ENCODE data around the gene SLC5A6. TPM values are rescaled to one million over a fixed set of nuclear protein-coding genes. Genes with fewer than 3 reads are reported as not detected.

Gene SLC5A6
- polyA plus RNA-seq, 3 donors = 8.1 to 21.7 (median 10.2) TPM

DNA sequence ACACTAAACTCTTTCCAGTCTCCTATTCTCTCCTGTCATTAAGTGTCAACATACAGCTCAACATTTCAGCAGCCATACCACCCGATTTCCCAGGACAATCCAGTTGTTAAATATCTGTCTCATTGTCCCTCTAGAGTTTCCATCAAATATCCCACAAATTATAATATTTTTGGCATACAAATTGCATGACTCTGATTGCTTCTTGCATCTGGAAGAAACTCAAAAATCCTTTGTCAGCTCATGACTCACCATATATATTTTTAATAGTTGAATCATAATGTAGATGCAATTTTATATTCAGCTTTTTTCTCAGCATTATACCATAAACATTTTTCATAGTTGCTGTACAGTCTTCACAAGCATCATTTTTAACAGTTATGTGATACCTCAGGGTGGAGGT, 43.6 kb upstream of the SLC5A6 start:
- Histone ChIP-seq H3K9ac (ENCODE audit: insufficient read depth, low read length, poor library complexity, severe bottlenecking) (no peak overlapping the region), H3K9me3 (replicated peaks in 1 of 2; ENCODE audit: control insufficient read depth in 1 of 2, insufficient read depth in 1 of 2, low read length in 2 of 2) (peaks cover 0 to 2% of the 10 kb centered on the region in 2 donors), H2AFZ (ENCODE audit: insufficient read depth, low read depth, low read length, poor library complexity, severe bottlenecking) (no peak overlapping the region), H4K20me1 (ENCODE audit: insufficient read depth, low read length) (no peaks in the 10 kb centered on the region), H3K36me3 (replicated peaks in 1 of 2; ENCODE audit: control insufficient read depth in 1 of 2, insufficient read depth in 2 of 2, low read length in 2 of 2) (no peaks in the 10 kb centered on the region), H3K4me2 (replicated peaks; ENCODE audit: extremely low read depth, low read length, poor library complexity, severe bottlenecking) (no peak overlapping the region), H3K79me2 (ENCODE audit: insufficient read depth, low read length) (no peaks in the 10 kb centered on the region), H3K27ac (ENCODE audit: low read depth in 1 of 2, low read length in 2 of 2) (no peak overlapping the region), H3K4me3 (replicated peaks in 1 of 3; ENCODE audit: low read depth in 2 of 3, low read length in 3 of 3) (no peak overlapping the region), H3K27me3 (ENCODE audit: control insufficient read depth in 2 of 2, insufficient read depth in 2 of 2, low read length in 2 of 2) (peaks cover 10 to 28% of the 10 kb centered on the region in 2 donors), H3K4me1 (ENCODE audit: control insufficient read depth in 1 of 2, insufficient read depth in 2 of 2, low read length in 2 of 2) (no peaks in the 10 kb centered on the region)
- TF ChIP-seq, protein P1, sequence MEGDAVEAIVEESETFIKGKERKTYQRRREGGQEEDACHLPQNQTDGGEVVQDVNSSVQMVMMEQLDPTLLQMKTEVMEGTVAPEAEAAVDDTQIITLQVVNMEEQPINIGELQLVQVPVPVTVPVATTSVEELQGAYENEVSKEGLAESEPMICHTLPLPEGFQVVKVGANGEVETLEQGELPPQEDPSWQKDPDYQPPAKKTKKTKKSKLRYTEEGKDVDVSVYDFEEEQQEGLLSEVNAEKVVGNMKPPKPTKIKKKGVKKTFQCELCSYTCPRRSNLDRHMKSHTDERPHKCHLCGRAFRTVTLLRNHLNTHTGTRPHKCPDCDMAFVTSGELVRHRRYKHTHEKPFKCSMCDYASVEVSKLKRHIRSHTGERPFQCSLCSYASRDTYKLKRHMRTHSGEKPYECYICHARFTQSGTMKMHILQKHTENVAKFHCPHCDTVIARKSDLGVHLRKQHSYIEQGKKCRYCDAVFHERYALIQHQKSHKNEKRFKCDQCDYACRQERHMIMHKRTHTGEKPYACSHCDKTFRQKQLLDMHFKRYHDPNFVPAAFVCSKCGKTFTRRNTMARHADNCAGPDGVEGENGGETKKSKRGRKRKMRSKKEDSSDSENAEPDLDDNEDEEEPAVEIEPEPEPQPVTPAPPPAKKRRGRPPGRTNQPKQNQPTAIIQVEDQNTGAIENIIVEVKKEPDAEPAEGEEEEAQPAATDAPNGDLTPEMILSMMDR (IDR thresholded peaks at IDR 0.05) = no peak
- intact Hi-C loops (cut with micrococcal nuclease) = no loop called here
- peaks cover 0 to 2% of the 10 kb centered on the region in 2 donors for H3K36me3 Mint-ChIP-seq
- WGBS (ENCODE audit: insufficient coverage) = 50% methylated on average over 1 of the region's 1 CpG
- H3K27ac Mint-ChIP-seq = no peak overlapping the region
- H3K9me3 Mint-ChIP-seq = peaks cover 0 to under 1% (median 0%) of the 10 kb centered on the region in 7 donors
- DNase-seq = no peak
- H3K4me3 Mint-ChIP-seq = no peak overlapping the region
- peaks cover 33 to 55% (median 43%) of the 10 kb centered on the region in 3 donors for H3K27me3 Mint-ChIP-seq (ENCODE audit: low read depth in 3 of 3)
- no peaks in the 10 kb centered on the region for H3K4me1 Mint-ChIP-seq

DNA sequence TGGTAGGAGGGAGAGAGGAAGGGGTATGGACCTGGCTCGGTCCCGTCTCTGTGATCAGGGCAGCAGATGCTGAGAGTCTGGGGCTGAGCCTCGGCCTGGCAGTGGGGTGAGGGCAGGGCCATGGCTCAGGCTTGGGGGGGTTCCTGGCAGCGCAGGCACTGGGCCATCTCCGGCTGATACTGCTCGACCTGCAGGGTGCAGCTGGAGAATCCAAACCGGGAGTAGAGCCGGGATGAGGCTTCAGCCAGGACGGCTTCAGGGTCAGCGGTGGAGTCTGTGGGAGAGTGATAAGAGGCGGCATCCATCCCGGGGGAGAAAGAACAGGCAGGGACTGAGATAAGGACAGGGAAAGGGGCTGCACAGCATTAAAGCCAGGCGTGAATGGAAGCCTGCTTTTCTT, 43.1 kb upstream of the SLC5A6 start:
- Histone ChIP-seq H3K27me3 (ENCODE audit: control insufficient read depth in 2 of 2, insufficient read depth in 2 of 2, low read length in 2 of 2) (peaks cover 6 to 26% of the 10 kb centered on the region in 2 donors), H3K4me2 (replicated peaks; ENCODE audit: extremely low read depth, low read length, poor library complexity, severe bottlenecking) (no peak overlapping the region)
- 85% methylated on average over 10 of the region's 13 CpGs for WGBS (ENCODE audit: insufficient coverage)

More for the DNA sequence above, 43.1 kb upstream of the SLC5A6 start:
- H3K27ac Mint-ChIP-seq = no peak overlapping the region
- H3K9me3 ChIP-seq (replicated peaks in 1 of 2; ENCODE audit: control insufficient read depth in 1 of 2, insufficient read depth in 1 of 2, low read length in 2 of 2) = no peaks in the 10 kb centered on the region
- no peaks in the 10 kb centered on the region for H3K9me3 Mint-ChIP-seq
- DNase-seq = no peak
- H3K27ac ChIP-seq (ENCODE audit: low read depth in 1 of 2, low read length in 2 of 2) = no peak overlapping the region
- H3K4me3 Mint-ChIP-seq = no peak overlapping the region
- no peak overlapping the region for H2AFZ ChIP-seq (ENCODE audit: insufficient read depth, low read depth, low read length, poor library complexity, severe bottlenecking)
- intact Hi-C loops (cut with micrococcal nuclease) = no loop called here
- no peaks in the 10 kb centered on the region for H3K36me3 ChIP-seq (replicated peaks in 1 of 2; ENCODE audit: control insufficient read depth in 1 of 2, insufficient read depth in 2 of 2, low read length in 2 of 2)
- H3K4me1 ChIP-seq (ENCODE audit: control insufficient read depth in 1 of 2, insufficient read depth in 2 of 2, low read length in 2 of 2) = no peaks in the 10 kb centered on the region
- H3K4me1 Mint-ChIP-seq = peaks cover 3% of the 10 kb centered on the region
- no peaks in the 10 kb centered on the region for H3K79me2 ChIP-seq (ENCODE audit: insufficient read depth, low read length)
- H3K27me3 Mint-ChIP-seq (ENCODE audit: low read depth in 3 of 3) = peaks cover 29 to 55% (median 38%) of the 10 kb centered on the region in 3 donors
- peak overlapping the region; percentile 4 for H3K9ac ChIP-seq (ENCODE audit: insufficient read depth, low read length, poor library complexity, severe bottlenecking)
- no peaks in the 10 kb centered on the region for H3K36me3 Mint-ChIP-seq
- H4K20me1 ChIP-seq (ENCODE audit: insufficient read depth, low read length) = no peaks in the 10 kb centered on the region
- no peak overlapping the region for H3K4me3 ChIP-seq (replicated peaks in 1 of 3; ENCODE audit: low read depth in 2 of 3, low read length in 3 of 3)
- TF ChIP-seq, protein P1 (IDR thresholded peaks at IDR 0.05) = no peak

Measured in CD14-positive monocyte (primary cell).